Neuronal stem cell (in vitro differentiated cells): Measurements from ENCODE around the gene IRF2.
A peak's percentile ranks its signal among the peaks of the same experiment; 100 is the strongest.

Experiments used
- DNase-seq: peaks from one replicate; pipeline ENCODE4 v3.0.0-alpha.2; 2013; ENCODE audit warnings: low spot score
- H2AFZ ChIP-seq: one replicate; pipeline ENCODE4 v1.6.1; 2013; ENCODE audit warnings: mild to moderate bottlenecking, low read length, inconsistent platforms
- H2AK5ac ChIP-seq: 2 replicates; pipeline ENCODE4 v1.6.1; 2013; ENCODE audit warnings: low read depth, mild to moderate bottlenecking, inconsistent platforms, low read length, moderate library complexity, mixed read lengths
- H2BK120ac ChIP-seq: 2 replicates; pipeline ENCODE4 v1.6.1; 2013; ENCODE audit warnings: low read depth, mild to moderate bottlenecking, inconsistent platforms, low read length, moderate library complexity, mixed read lengths
- H2BK12ac ChIP-seq: one replicate; pipeline ENCODE4 v1.6.1; 2013; ENCODE audit warnings: low read length, inconsistent platforms
- H2BK15ac ChIP-seq: 2 replicates; pipeline ENCODE4 v1.6.1; 2013; ENCODE audit warnings: mild to moderate bottlenecking, low read length, inconsistent platforms, mixed read lengths
- H2BK5ac ChIP-seq: one replicate; pipeline ENCODE4 v1.6.1; 2013; ENCODE audit warnings: inconsistent platforms, mild to moderate bottlenecking, low read length, moderate library complexity
- H3K14ac ChIP-seq: one replicate; pipeline ENCODE4 v1.6.1; 2013; ENCODE audit warnings: low read length, inconsistent platforms
- H3K18ac ChIP-seq: 2 replicates; pipeline ENCODE4 v1.6.1; 2013; ENCODE audit warnings: low read length, inconsistent platforms
- H3K23ac ChIP-seq: 2 replicates; pipeline ENCODE4 v1.6.1; 2013; ENCODE audit warnings: low read depth, mild to moderate bottlenecking, mixed read lengths, low read length, inconsistent platforms; ENCODE audit not compliant: poor library complexity
- H3K27ac ChIP-seq: replicated peaks from 3 replicates; pipeline ENCODE4 v1.5.1; 2013; ENCODE audit warnings: low read length, inconsistent platforms
- H3K27me3 ChIP-seq, 3 experiments: 2 replicates each; pipeline ENCODE4 v1.6.1; 2013; ENCODE audit warnings: low read length in 3 of 3, mild to moderate bottlenecking in 2 of 3, inconsistent platforms in 1 of 3, low read depth in 1 of 3, mixed read lengths in 1 of 3, moderate library complexity in 1 of 3; ENCODE audit not compliant: control insufficient read depth in 3 of 3, insufficient read depth in 3 of 3
- H3K36me3 ChIP-seq, 2 donors: replicated peaks in 1 of 2; 2 replicates each; pipeline ENCODE4 v1.6.1; 2013; ENCODE audit warnings: low read length in 2 of 2; ENCODE audit not compliant: control insufficient read depth in 2 of 2, insufficient read depth in 2 of 2
- H3K4ac ChIP-seq: 2 replicates; pipeline ENCODE4 v1.6.1; 2013; ENCODE audit warnings: inconsistent platforms, mild to moderate bottlenecking, low read length, moderate library complexity
- H3K4me1 ChIP-seq, 2 donors: 1 replicate in 1 of 2; 2 replicates in 1 of 2; pipeline ENCODE4 v1.6.1; 2013; ENCODE audit warnings: low read length in 2 of 2, low read depth in 1 of 2; ENCODE audit not compliant: control insufficient read depth in 2 of 2, insufficient read depth in 1 of 2
- H3K4me2 ChIP-seq: one replicate; pipeline ENCODE4 v1.6.1; 2013; ENCODE audit warnings: mild to moderate bottlenecking, low read length, inconsistent platforms; ENCODE audit not compliant: insufficient read depth, poor library complexity, severe bottlenecking
- H3K4me3 ChIP-seq, 2 donors: 2 replicates each; pipeline ENCODE4 v1.5.1; 2013; ENCODE audit warnings: low read length in 2 of 2, mild to moderate bottlenecking in 2 of 2, inconsistent platforms in 1 of 2, moderate library complexity in 1 of 2
- H3K79me1 ChIP-seq: one replicate; pipeline ENCODE4 v1.6.1; 2013; ENCODE audit warnings: low read depth, mild to moderate bottlenecking, inconsistent platforms, low read length, moderate library complexity
- H3K9ac ChIP-seq: one replicate; pipeline ENCODE4 v1.6.1; 2013; ENCODE audit warnings: mild to moderate bottlenecking, low read depth, low read length, inconsistent platforms; ENCODE audit not compliant: poor library complexity
- H3K9me3 ChIP-seq, 2 donors: replicated peaks in 1 of 2; 2 replicates each; pipeline versions ENCODE3 to v1.6.1; 2013; ENCODE audit warnings: low read length in 2 of 2, mild to moderate bottlenecking in 2 of 2, inconsistent platforms in 1 of 2, low read depth in 1 of 2, mixed read lengths in 1 of 2, moderate library complexity in 1 of 2; ENCODE audit not compliant: control insufficient read depth in 2 of 2, insufficient read depth in 1 of 2
- H4K8ac ChIP-seq: one replicate; pipeline ENCODE4 v1.6.1; 2013; ENCODE audit warnings: low read depth, mild to moderate bottlenecking, inconsistent platforms, low read length, moderate library complexity
- H4K91ac ChIP-seq: one replicate; pipeline ENCODE4 v1.6.1; 2013; ENCODE audit warnings: low read length, low read depth, mild to moderate bottlenecking, inconsistent platforms; ENCODE audit not compliant: poor library complexity
- WGBS, 2 donors: extraction: QIAGEN DNeasy Blood & Tissue Kit; methylation state at CpG; one replicate each; pipeline ENCODE4 v1.1.7; 2013; ENCODE audit warnings: missing lambda C conversion rate in 2 of 2, mixed read lengths in 1 of 2; ENCODE audit not compliant: insufficient read length in 2 of 2, insufficient replicate concordance in 1 of 2; ENCODE audit errors: extremely low coverage in 2 of 2; 5-methylcytosine and 5-hydroxymethylcytosine counted together

The IRF2 gene

DNA sequence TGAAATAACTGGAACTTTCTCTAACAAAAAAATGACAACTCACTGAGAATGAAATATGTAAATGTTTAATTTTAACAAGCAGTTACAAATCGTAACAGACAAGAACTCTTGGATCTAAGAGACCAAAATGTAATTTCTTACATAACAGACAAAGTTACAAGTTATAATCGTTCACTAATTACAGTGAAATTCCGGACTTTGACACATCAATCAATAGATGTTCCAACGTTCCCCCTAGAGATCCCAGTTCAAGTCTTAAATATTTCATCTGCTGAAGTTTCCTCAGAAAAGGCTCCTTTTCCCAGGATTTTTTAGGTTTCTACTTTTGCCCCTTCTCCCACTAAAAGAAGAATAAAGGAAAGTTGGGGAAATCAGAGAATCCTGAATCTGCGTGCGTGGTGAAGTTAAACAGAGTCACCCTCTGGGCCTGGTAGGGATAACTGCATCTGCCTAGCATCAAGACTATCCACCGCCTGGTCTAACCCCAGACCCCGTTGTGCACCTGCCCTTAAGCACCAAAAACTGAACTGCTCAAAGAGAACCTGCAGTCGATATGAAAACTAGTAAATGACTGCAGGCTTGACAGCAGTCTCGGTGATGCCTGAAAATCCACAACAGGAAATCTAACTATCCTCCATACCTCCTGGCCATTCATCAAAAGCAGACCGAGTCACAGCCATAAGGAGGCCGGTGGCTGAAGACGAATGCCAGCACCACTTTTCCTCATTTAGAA is 2.3 kb downstream of the IRF2 start:
- peak overlapping the region; percentile 90 for H3K4me2 ChIP-seq
- peak overlapping the region; percentile 90 for H3K18ac ChIP-seq
- no peak overlapping the region for H3K14ac ChIP-seq
- H3K4me1 ChIP-seq, result peaks cover 9 to 21% of the 10 kb centered on the region in 2 donors
- peak overlapping the region; percentile 91 for H3K9ac ChIP-seq
- no peak overlapping the region for H2BK15ac ChIP-seq
- peak overlapping the region; percentile 85 for H2AFZ ChIP-seq
- peak overlapping the region; percentile 82 for H3K23ac ChIP-seq
- H4K91ac ChIP-seq, result no peak overlapping the region
- H2AK5ac ChIP-seq, result peak overlapping the region; percentile 73
- no peak overlapping the region for H2BK12ac ChIP-seq
- no CpG with 5 or more reads among the region's 13 CpGs for WGBS, 2 donors
- H3K36me3 ChIP-seq, result no peaks in the 10 kb centered on the region
- no peak for DNase-seq
- H2BK120ac ChIP-seq, result no peak overlapping the region
- no peak overlapping the region for H3K4ac ChIP-seq
- no peak overlapping the region for H2BK5ac ChIP-seq
- no peaks in the 10 kb centered on the region for H3K9me3 ChIP-seq
- no peaks in the 10 kb centered on the region for H3K27me3 ChIP-seq
- peak overlapping the region; percentile 84 to 94 for H3K4me3 ChIP-seq
- no peak overlapping the region for H4K8ac ChIP-seq
- no peak overlapping the region for H3K27ac ChIP-seq
- no peaks in the 10 kb centered on the region for H3K79me1 ChIP-seq

DNA sequence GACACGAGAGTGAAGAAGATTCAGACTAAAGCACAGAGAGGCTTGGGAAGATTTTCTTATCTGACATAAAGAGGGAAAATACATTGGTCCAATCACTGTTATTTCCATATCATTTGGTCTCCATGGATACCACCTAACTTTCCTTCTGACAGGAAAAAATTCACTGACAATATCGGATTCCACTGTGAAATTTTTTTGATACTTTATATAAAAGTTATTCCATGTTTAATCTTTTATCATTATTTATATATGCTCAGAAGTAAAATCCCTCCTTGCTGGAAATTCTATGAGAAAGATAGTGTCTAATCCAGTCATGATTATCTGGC is 3.6 kb downstream of the IRF2 start:
- no peak overlapping the region for H3K4me2 ChIP-seq
- H3K36me3 ChIP-seq, result no peaks in the 10 kb centered on the region
- H3K4me1 ChIP-seq, result peaks cover 6 to 16% of the 10 kb centered on the region in 2 donors
- DNase-seq, result no peak
- H3K9ac ChIP-seq, result no peak overlapping the region
- H3K27me3 ChIP-seq, result no peaks in the 10 kb centered on the region
- H2AFZ ChIP-seq, result no peak overlapping the region
- no peak overlapping the region for H3K4me3 ChIP-seq
- no peak overlapping the region for H2AK5ac ChIP-seq
- no peak overlapping the region for H3K14ac ChIP-seq
- no peak overlapping the region for H3K27ac ChIP-seq
- H3K18ac ChIP-seq, result no peak overlapping the region
- H4K91ac ChIP-seq, result no peak overlapping the region
- H3K79me1 ChIP-seq, result peaks cover 5% of the 10 kb centered on the region
- H4K8ac ChIP-seq, result no peak overlapping the region
- no peaks in the 10 kb centered on the region for H3K9me3 ChIP-seq
- no peak overlapping the region for H2BK12ac ChIP-seq
- no peak overlapping the region for H3K4ac ChIP-seq
- H3K23ac ChIP-seq, result no peak overlapping the region
- no peak overlapping the region for H2BK120ac ChIP-seq
- WGBS, 2 donors, result no CpG with 5 or more reads among the region's 2 CpGs
- H2BK5ac ChIP-seq, result no peak overlapping the region
- H2BK15ac ChIP-seq, result no peak overlapping the region

DNA sequence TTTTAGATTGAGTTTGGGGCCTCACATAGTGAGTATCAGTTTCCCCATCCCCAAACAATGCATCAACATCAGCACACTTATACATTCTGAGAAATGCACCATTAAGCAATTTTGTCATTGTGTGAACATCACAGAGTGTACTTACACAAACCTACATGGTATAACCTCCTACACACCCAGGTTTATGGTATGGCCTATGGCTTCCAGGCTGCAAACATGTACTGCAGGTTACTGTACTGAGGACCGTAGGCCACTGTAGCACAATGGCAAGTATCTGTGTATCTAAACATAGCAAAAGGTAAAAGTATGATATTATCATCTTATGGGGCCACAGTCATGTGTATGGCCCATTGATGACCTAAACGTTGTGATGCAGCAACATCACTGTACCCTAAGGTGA is 7.7 kb downstream of the IRF2 start:
- Histone ChIP-seq H2AFZ (no peak overlapping the region), H3K9me3 (no peaks in the 10 kb centered on the region), H3K9ac (no peak overlapping the region), H2BK12ac (no peak overlapping the region), H3K23ac (no peak overlapping the region), H3K14ac (no peak overlapping the region), H2BK5ac (no peak overlapping the region), H3K27me3 (no peaks in the 10 kb centered on the region), H3K27ac (no peak overlapping the region), H3K18ac (no peak overlapping the region), H2BK120ac (no peak overlapping the region), H4K91ac (no peak overlapping the region), H3K4me2 (no peak overlapping the region), H2BK15ac (no peak overlapping the region), H3K4me1 (peaks cover 2 to 7% of the 10 kb centered on the region in 2 donors), H4K8ac (no peak overlapping the region), H3K79me1 (peaks cover 8% of the 10 kb centered on the region), H2AK5ac (no peak overlapping the region), H3K4me3 (no peak overlapping the region), H3K36me3 (peaks cover 0 to 1% of the 10 kb centered on the region in 2 donors), H3K4ac (no peak overlapping the region)
- DNase-seq, result no peak
- no CpG with 5 or more reads among the region's 2 CpGs for WGBS, 2 donors

DNA sequence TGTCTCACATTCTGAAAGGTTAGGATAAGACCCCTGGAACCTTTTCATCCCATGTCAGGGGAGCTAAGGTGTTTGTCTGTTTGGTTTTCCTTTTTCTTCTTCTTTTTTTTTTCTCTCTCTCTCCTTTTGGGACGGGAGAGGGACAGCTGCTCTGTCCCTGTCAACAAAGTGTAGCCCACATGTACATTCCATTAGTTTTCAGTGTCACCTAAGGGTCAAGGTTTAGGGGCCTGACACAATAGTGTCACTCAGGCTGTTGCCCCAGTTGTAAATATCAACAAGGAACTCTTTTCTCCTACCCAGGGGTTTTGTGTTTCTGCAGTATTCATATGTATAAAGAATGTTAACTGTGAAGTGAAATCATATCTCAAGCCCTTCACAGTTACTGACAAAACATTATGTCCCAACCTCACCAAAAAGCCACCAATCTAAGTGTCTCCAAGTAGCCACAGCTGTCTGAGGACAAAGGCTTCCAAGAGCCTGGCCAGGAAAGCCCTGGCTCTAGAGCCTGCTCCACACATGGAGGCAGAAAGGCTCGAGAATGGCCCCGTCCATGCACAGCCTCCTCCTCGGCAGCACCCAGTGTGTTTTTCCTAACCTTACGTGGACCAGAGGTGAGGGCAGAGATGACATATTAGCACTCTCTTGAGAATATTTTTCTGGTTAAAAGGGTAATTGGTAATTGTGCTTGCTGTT is 9.4 kb downstream of the IRF2 start:
- H3K9ac ChIP-seq, result no peak overlapping the region
- no peak overlapping the region for H3K4ac ChIP-seq
- H3K4me3 ChIP-seq, result no peak overlapping the region
- DNase-seq, result no peak
- no peak overlapping the region for H4K91ac ChIP-seq
- H3K4me2 ChIP-seq, result no peak overlapping the region
- no peaks in the 10 kb centered on the region for H3K9me3 ChIP-seq
- H2BK120ac ChIP-seq, result no peak overlapping the region
- peaks cover 2% of the 10 kb centered on the region in 2 donors for H3K4me1 ChIP-seq
- no peak overlapping the region for H3K27ac ChIP-seq
- H3K27me3 ChIP-seq, result no peaks in the 10 kb centered on the region
- WGBS, 2 donors, result no CpG with 5 or more reads among the region's 5 CpGs
- H2BK12ac ChIP-seq, result no peak overlapping the region
- H3K79me1 ChIP-seq, result peaks cover 8% of the 10 kb centered on the region
- H3K18ac ChIP-seq, result peak overlapping the region; percentile 40
- H2BK15ac ChIP-seq, result no peak overlapping the region
- no peak overlapping the region for H3K14ac ChIP-seq
- no peak overlapping the region for H4K8ac ChIP-seq
- H2BK5ac ChIP-seq, result no peak overlapping the region
- no peak overlapping the region for H2AK5ac ChIP-seq
- H2AFZ ChIP-seq, result no peak overlapping the region
- no peak overlapping the region for H3K23ac ChIP-seq
- peaks cover 0 to 1% of the 10 kb centered on the region in 2 donors for H3K36me3 ChIP-seq
